T1000 (cell line): ENCODE measurements around the gene TPO.

Experiments used
- DNase-seq: peaks from one replicate; lab custom pipeline; 2025; ENCODE audit warnings: mixed read lengths; lab: John Stamatoyannopoulos, UW

The TPO gene

GRCh38 chr2:1450915-1451314, 37.7 kb downstream of the TPO start:
- DNase-seq: no peak

DNA sequence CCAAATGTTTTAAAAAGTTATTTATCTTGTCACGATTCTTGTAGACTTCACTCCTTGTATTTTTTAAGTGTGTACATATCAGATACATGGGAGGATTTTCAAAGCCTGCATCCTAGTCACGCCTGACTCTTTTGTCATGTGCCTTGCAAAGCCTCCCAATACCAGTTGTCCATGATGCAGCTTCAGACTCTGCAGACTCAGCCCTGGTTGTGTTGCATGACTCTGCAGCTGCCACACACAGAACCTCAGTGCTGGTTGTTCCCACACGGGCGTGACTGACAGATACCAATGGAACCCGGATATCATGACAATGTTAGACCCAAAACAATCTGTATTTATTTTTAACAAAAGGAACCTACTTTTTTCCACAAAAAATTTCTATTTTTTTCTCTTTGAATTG, 38.2 kb downstream of the TPO start:
- no peak for DNase-seq

GRCh38 chr2:1453561-1453960, 40.3 kb downstream of the TPO start:
- no peak for DNase-seq

- DNase-seq: no peak
These were observed 41.1 kb downstream of the TPO start for GRCh38 chr2:1454346-1454745.

DNA sequence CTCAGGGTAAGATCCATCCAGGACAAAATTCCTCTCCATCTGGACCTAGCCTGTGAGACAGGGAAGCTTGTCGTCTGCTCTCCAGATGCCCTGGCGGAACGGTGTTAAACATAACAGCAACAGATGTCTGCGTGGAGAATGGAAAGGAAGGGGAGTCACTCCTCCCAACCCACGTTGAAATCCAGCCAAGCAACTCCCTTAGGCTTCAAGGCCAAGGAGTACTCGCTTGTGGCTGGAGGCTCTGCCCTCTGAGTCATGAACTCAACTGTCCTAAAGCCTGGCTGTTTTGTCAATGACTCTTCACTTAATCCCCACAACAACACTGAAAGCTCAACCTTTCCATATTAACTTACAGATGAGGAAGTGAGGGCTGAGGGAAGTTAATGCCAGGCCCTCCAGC, 42.2 kb downstream of the TPO start:
- no peak for DNase-seq

GRCh38 chr2:1458432-1458831, 45.2 kb downstream of the TPO start:
- DNase-seq: no peak

DNA sequence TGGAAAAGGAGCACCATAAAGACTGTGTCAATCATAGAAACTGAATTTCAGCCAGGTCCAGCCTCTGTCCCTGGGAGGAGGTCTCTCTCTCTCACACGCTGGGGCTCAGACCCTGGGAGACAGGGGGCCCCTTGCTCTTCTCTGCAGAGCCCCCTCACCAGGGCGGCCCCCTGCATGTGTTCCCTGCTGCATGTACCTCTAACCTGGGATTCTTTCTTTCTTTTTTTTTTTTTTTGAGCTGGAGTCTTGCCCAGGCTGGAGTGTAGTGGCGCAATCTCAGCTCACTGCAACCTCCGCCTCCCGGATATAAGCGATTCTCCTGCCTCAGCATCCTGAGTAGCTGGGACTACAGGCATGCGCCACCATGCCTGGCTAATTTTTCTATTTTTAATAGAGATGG, 46.5 kb downstream of the TPO start:
- no peak for DNase-seq

GRCh38 chr2:1460851-1461418, 47.7 kb downstream of the TPO start:
- DNase-seq: no peak

DNA sequence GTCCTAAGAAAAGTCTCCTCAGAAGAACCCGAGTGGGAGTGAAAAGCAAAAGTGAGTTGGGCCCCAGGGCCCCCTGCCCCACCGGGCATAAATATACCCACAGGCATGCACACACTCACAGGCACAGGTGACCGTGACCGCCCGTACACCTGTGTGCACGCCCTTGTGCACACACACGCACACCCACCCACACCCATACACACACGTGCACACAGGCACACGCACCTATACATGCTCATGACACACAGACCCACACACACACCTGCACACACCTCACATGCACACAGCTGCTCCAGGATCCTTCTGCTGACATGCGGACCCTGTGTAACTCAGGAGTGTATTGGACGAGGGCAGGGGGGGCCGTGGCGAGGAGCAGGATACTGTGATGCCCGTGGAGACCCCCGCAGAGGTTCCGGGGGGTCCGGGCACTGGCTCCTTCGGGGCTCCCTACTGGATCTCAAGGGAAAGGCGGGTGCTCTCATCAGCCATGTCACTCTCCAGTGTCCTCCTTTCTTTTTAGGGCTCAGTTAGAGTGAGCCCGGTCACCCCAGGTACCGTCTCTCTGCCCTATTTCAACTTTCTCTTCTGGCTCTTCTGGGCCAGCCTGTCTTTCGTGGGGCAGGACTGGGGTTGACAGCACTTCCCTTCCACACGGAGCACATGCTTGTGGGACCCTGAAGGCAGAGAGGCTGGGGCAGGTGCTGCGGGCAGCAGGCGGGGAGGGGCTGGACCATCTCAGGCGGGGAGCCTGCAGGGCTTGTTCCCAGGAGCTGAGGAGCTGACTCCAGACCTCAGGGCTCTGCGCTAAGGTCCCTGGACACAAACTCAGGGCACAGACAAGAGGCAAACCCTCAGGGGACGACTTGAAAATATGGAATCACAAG, 48.5 kb downstream of the TPO start:
- no peak for DNase-seq

GRCh38 chr2:1462994-1463393, 49.7 kb downstream of the TPO start:
- no peak for DNase-seq

- no peak for DNase-seq
These were observed 59.1 kb downstream of the TPO start for GRCh38 chr2:1472350-1472749.

GRCh38 chr2:1476617-1477195, 63.4 kb downstream of the TPO start:
- DNase-seq: no peak

- no peak for DNase-seq
These were observed 64.2 kb downstream of the TPO start for GRCh38 chr2:1477196-1478040.

GRCh38 chr2:1478311-1479305, 65.3 kb downstream of the TPO start:
- no peak for DNase-seq

DNA sequence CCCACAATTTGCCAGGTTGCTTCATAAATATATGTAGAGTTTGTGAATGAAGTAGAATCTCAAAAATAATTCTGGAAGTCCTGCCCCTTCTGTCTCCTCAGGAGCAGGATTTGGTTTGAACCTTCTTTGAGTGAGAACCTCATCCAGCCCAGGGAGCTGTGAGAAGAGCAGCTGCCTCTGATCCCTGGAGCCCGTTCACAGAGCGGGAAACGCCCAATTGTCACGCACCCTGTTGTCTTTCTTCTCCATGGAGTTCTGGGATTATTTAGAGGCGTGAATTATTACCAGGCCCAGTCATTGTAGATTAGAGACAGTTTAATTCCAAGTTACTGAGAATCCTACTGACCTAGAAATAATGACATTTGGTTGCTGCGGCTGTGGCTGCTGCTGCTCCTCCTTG, 66.1 kb downstream of the TPO start:
- no peak for DNase-seq

DNA sequence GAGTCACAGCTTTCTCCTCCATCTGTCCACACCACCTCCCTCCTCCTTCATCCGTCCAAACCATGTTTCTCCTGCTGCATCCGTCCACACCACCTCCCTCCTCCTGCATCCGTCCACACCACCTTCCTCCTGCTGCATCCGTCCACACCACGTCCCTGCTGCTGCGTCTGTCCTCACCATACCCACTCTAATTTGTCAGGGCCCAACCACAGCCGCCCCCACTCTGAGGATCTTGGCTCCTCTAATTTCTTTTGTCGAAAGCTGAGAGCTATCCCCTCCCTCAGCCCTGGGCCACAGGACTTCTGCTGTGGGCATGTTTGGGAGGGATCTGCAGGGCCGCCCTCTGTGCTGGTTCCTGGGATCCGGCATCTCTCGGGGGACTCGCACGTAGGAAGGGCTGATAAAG, 67.4 kb downstream of the TPO start:
- DNase-seq: no peak

DNA sequence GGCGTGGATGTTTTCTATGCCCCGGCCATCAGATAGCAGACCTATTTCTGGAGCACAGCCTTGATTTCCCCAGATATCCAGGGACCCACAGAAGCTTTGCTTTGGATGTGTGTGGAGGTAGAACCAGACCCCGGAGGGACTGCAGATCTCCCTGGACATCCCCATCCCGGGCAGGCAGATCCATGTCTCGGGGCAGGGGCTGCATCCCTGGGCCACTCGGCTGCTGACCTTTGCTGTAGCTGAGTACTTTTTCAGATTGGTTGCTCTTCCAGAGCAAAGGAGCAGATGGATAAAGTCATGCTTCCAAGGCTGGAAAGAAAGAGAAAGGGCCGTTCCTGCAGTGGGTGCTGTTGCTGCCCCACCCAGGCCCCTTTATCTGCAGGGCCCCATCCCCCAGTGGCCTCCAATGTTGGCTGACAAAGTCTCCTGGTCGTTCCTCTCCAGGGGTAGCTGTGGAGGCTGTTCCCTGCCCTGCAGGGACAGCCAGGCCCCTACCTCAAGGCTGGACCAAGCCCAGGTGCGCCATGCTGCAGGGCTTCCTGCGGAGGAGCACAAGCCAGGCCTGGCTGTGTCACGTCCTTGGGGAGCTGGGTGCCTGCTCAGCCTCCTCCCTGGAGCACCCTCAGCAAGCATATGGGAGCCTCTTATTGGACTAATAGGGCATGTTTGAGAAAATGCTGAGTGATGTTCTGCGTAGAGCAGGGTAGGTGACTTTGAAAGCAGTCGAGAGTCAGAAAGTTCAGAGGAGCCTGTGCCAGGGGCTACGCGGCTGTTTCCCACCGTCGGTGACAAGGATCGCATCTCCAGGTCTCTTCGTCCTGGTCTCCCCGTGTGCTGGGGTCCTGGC, 68.4 kb downstream of the TPO start:
- no peak for DNase-seq

- DNase-seq: no peak
These were observed 69.0 kb downstream of the TPO start for GRCh38 chr2:1482253-1482675.

GRCh38 chr2:1482981-1483380, 69.7 kb downstream of the TPO start:
- DNase-seq: no peak

DNA sequence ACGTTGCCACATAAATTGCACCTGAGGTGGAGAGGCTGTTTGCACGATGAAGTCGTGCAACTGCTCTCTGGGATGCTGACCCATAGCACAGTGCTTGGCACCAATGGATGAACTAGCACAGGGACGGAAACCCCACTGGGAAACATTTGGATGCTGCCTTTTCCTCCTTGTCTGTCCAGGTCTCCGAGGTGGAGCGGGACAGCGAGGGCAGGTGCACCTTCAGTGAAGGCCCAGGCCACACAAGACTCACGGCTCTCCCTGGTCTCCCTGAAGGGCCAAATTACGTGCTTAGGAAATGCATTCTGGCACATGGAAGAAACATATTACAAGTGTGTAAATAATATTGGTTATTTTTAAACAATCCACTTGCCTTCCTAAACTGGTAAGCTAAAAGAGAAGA, 70.3 kb downstream of the TPO start:
- no peak for DNase-seq
